Central memory CD8-positive, alpha-beta T cell (primary cell): Measurements from ENCODE around the gene ZSCAN21.

Experiments used
- ATAC-seq: fragments of 150-1000 bp; cut with Tn5 transposase; replicated peaks from 2 replicates; pipeline ENCODE4 v1.10.0; 2022; ENCODE audit warnings: mild to moderate bottlenecking, moderate FRiP score, moderate number of reproducible peaks; ENCODE audit not compliant: poor library complexity, severe bottlenecking; ENCODE audit errors: extremely low read depth
- DNase-seq, 2 donors: peaks; one replicate each; pipeline ENCODE4 v3.0.0; 2021; ENCODE audit warnings: low spot score in 2 of 2
- H3K27ac Mint-ChIP-seq: one replicate; pipeline ENCODE4 v1.8.0; 2022; ENCODE audit warnings: low read depth, mild to moderate bottlenecking, moderate library complexity, mixed read lengths
- H3K27me3 Mint-ChIP-seq: one replicate; pipeline ENCODE4 v1.8.0; 2022; ENCODE audit warnings: mixed read lengths
- H3K36me3 Mint-ChIP-seq: one replicate; pipeline ENCODE4 v1.8.0; 2022; ENCODE audit warnings: mild to moderate bottlenecking, moderate library complexity, mixed read lengths; ENCODE audit not compliant: insufficient read depth
- H3K4me1 Mint-ChIP-seq: one replicate; pipeline ENCODE4 v1.8.0; 2022; ENCODE audit warnings: mixed read lengths
- H3K4me3 Mint-ChIP-seq: one replicate; pipeline ENCODE4 v1.8.0; 2022; ENCODE audit warnings: mild to moderate bottlenecking, moderate library complexity, mixed read lengths
- H3K9me3 Mint-ChIP-seq: one replicate; pipeline ENCODE4 v1.8.0; 2022; ENCODE audit warnings: mixed read lengths

The ZSCAN21 gene

GRCh38 chr7:100016215-100016901 is 33.2 kb upstream of the ZSCAN21 start:
- Mint-ChIP-seq H3K27ac (peak overlapping the region; percentile 91), H3K4me1 (peaks cover 32% of the 10 kb centered on the region), H3K4me3 (peak overlapping the region; percentile 84), H3K36me3 (peaks cover 16% of the 10 kb centered on the region), H3K9me3 (no peaks in the 10 kb centered on the region), H3K27me3 (peaks cover 3% of the 10 kb centered on the region)
- no peak for ATAC-seq
- no peak for DNase-seq

GRCh38 chr7:100017300-100017699 is 32.3 kb upstream of the ZSCAN21 start:
- H3K4me3 Mint-ChIP-seq = peak overlapping the region; percentile 31
- no peaks in the 10 kb centered on the region for H3K27me3 Mint-ChIP-seq
- H3K27ac Mint-ChIP-seq = no peak overlapping the region
- peaks cover 37% of the 10 kb centered on the region for H3K4me1 Mint-ChIP-seq
- DNase-seq = no peak
- peaks cover 16% of the 10 kb centered on the region for H3K36me3 Mint-ChIP-seq
- H3K9me3 Mint-ChIP-seq = no peaks in the 10 kb centered on the region
- no peak for ATAC-seq

- Mint-ChIP-seq H3K4me1 (peaks cover 37% of the 10 kb centered on the region), H3K27me3 (no peaks in the 10 kb centered on the region), H3K36me3 (peaks cover 18% of the 10 kb centered on the region), H3K9me3 (no peaks in the 10 kb centered on the region), H3K27ac (no peak overlapping the region), H3K4me3 (no peak overlapping the region)
- ATAC-seq = no peak
- no peak for DNase-seq
Observed at GRCh38 chr7:100017875-100018274, 31.7 kb upstream of the ZSCAN21 start.

GRCh38 chr7:100019908-100020307 is 29.7 kb upstream of the ZSCAN21 start:
- DNase-seq (no peak), ATAC-seq (no peak)
- no peak overlapping the region for H3K4me3 Mint-ChIP-seq
- peaks cover 36% of the 10 kb centered on the region for H3K36me3 Mint-ChIP-seq
- no peaks in the 10 kb centered on the region for H3K27me3 Mint-ChIP-seq
- peak overlapping the region; percentile 49 for H3K27ac Mint-ChIP-seq
- H3K4me1 Mint-ChIP-seq = peaks cover 40% of the 10 kb centered on the region
- no peaks in the 10 kb centered on the region for H3K9me3 Mint-ChIP-seq

GRCh38 chr7:100021297-100021696 is 28.3 kb upstream of the ZSCAN21 start:
- ATAC-seq = no peak
- Mint-ChIP-seq H3K4me3 (no peak overlapping the region), H3K4me1 (peaks cover 31% of the 10 kb centered on the region), H3K9me3 (no peaks in the 10 kb centered on the region), H3K27me3 (no peaks in the 10 kb centered on the region), H3K27ac (peak overlapping the region; percentile 16), H3K36me3 (peaks cover 38% of the 10 kb centered on the region)
- no peak for DNase-seq

- Mint-ChIP-seq H3K4me1 (peaks cover 26% of the 10 kb centered on the region), H3K9me3 (no peaks in the 10 kb centered on the region), H3K27me3 (no peaks in the 10 kb centered on the region), H3K4me3 (no peak overlapping the region), H3K27ac (no peak overlapping the region), H3K36me3 (peaks cover 40% of the 10 kb centered on the region)
- no peak for DNase-seq
- ATAC-seq = no peak
Observed at GRCh38 chr7:100022621-100023020, 27.0 kb upstream of the ZSCAN21 start.

GRCh38 chr7:100023526-100023925 is 26.0 kb upstream of the ZSCAN21 start:
- DNase-seq (no peak), ATAC-seq (no peak)
- Mint-ChIP-seq H3K4me3 (no peak overlapping the region), H3K27ac (no peak overlapping the region), H3K4me1 (peaks cover 20% of the 10 kb centered on the region), H3K36me3 (peaks cover 44% of the 10 kb centered on the region), H3K9me3 (no peaks in the 10 kb centered on the region), H3K27me3 (no peaks in the 10 kb centered on the region)

GRCh38 chr7:100024020-100024619 is 25.5 kb upstream of the ZSCAN21 start:
- no peak overlapping the region for H3K27ac Mint-ChIP-seq
- DNase-seq = no peak
- no peaks in the 10 kb centered on the region for H3K27me3 Mint-ChIP-seq
- no peaks in the 10 kb centered on the region for H3K9me3 Mint-ChIP-seq
- no peak for ATAC-seq
- H3K4me3 Mint-ChIP-seq = no peak overlapping the region
- H3K36me3 Mint-ChIP-seq = peaks cover 46% of the 10 kb centered on the region
- peaks cover 20% of the 10 kb centered on the region for H3K4me1 Mint-ChIP-seq

GRCh38 chr7:100027197-100027596 is 22.4 kb upstream of the ZSCAN21 start:
- Mint-ChIP-seq H3K27me3 (no peaks in the 10 kb centered on the region), H3K9me3 (no peaks in the 10 kb centered on the region), H3K4me3 (no peak overlapping the region), H3K36me3 (peaks cover 54% of the 10 kb centered on the region), H3K27ac (no peak overlapping the region), H3K4me1 (peaks cover 5% of the 10 kb centered on the region)
- DNase-seq (no peak), ATAC-seq (no peak)

GRCh38 chr7:100029596-100029995 is 20.0 kb upstream of the ZSCAN21 start:
- Mint-ChIP-seq H3K9me3 (no peaks in the 10 kb centered on the region), H3K27me3 (no peaks in the 10 kb centered on the region), H3K4me3 (no peak overlapping the region), H3K36me3 (peaks cover 47% of the 10 kb centered on the region), H3K27ac (no peak overlapping the region), H3K4me1 (no peaks in the 10 kb centered on the region)
- ATAC-seq = no peak
- DNase-seq = no peak

- Mint-ChIP-seq H3K4me1 (no peaks in the 10 kb centered on the region), H3K4me3 (no peak overlapping the region), H3K9me3 (no peaks in the 10 kb centered on the region), H3K27me3 (no peaks in the 10 kb centered on the region), H3K36me3 (peaks cover 35% of the 10 kb centered on the region), H3K27ac (no peak overlapping the region)
- DNase-seq (no peak), ATAC-seq (no peak)
Observed at GRCh38 chr7:100033526-100033925, 16.0 kb upstream of the ZSCAN21 start.

GRCh38 chr7:100034871-100035510 is 14.6 kb upstream of the ZSCAN21 start:
- Mint-ChIP-seq H3K9me3 (no peaks in the 10 kb centered on the region), H3K27me3 (no peaks in the 10 kb centered on the region), H3K27ac (no peak overlapping the region), H3K36me3 (peaks cover 35% of the 10 kb centered on the region), H3K4me3 (no peak overlapping the region), H3K4me1 (no peaks in the 10 kb centered on the region)
- ATAC-seq (no peak), DNase-seq (no peak)

GRCh38 chr7:100035876-100036275 is 13.7 kb upstream of the ZSCAN21 start:
- H3K9me3 Mint-ChIP-seq = no peaks in the 10 kb centered on the region
- DNase-seq (no peak), ATAC-seq (no peak)
- peaks cover 27% of the 10 kb centered on the region for H3K36me3 Mint-ChIP-seq
- H3K4me3 Mint-ChIP-seq = no peak overlapping the region
- H3K27me3 Mint-ChIP-seq = no peaks in the 10 kb centered on the region
- H3K27ac Mint-ChIP-seq = no peak overlapping the region
- no peaks in the 10 kb centered on the region for H3K4me1 Mint-ChIP-seq
